ENCODE measurements around the gene KCNC1. TPM values are rescaled to one million over a fixed set of nuclear protein-coding genes. Genes with fewer than 3 reads are reported as not detected.

KCNC1 gene
- total RNA-seq, 1 experiment from 2014 or later, result 0.17 TPM

DNA sequence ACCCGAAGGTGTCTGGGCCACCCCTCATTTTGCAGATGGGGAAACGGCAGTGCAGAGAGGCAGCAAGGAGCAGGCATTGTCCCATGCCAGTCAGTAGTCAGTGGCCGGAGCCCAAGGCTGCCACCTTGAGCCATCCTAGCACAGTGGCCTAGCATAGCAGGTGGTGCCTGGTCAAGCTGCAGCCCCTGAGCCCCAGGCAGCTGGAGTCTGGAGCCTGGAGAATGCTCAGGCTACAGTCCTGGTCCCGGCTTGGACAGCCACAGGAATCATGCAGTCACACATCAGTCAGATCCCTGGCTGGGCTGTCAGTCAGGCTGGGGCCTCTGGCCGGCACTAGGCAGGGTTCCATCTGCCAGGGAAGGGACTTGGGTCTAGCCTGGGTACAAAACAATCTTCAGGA is 18.6 kb downstream of the KCNC1 start:
- no peak for DNase-seq (ENCODE audit: low read depth)

DNA sequence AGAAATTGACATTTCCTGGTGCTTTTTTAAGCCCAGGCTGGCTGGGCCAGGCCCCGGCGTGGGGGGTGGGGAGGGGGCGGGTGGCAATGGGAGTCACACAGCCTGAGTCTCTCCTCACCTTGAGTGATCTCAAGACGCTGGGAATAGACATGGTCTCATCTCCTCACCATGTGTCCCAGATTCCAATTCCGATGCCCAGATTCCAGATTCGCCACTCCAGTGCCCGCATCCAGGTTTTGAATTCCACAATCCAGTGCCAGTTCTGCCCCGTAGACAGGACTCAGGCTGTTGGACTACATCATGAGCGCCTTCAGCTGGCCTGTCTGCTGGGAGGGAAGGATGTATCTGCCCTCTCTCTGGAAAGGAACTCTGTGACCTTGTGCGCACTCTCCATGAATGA is 19.1 kb downstream of the KCNC1 start:
- DNase-seq (ENCODE audit: low read depth), result no peak

DNA sequence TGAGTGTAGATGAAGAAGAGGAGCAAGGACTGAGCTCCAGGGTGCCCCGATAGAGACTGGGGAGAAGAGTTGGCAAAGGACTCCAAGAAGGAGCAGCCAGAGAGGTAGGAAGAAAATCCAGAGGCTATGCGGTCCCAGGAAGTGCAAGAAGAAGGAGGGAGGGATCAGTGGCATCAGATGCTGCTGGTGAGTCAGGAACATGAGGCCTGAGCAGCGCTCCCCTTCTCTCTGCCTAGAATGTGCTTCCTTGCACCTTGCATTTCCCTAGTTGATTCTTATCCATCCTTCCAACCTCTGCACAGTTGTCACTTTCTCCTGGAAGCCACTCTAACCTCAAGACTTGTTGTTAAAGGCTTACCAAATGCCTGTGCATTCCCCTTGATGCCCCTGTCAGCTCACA is 21.3 kb downstream of the KCNC1 start:
- no peak for DNase-seq (ENCODE audit: low read depth)

DNA sequence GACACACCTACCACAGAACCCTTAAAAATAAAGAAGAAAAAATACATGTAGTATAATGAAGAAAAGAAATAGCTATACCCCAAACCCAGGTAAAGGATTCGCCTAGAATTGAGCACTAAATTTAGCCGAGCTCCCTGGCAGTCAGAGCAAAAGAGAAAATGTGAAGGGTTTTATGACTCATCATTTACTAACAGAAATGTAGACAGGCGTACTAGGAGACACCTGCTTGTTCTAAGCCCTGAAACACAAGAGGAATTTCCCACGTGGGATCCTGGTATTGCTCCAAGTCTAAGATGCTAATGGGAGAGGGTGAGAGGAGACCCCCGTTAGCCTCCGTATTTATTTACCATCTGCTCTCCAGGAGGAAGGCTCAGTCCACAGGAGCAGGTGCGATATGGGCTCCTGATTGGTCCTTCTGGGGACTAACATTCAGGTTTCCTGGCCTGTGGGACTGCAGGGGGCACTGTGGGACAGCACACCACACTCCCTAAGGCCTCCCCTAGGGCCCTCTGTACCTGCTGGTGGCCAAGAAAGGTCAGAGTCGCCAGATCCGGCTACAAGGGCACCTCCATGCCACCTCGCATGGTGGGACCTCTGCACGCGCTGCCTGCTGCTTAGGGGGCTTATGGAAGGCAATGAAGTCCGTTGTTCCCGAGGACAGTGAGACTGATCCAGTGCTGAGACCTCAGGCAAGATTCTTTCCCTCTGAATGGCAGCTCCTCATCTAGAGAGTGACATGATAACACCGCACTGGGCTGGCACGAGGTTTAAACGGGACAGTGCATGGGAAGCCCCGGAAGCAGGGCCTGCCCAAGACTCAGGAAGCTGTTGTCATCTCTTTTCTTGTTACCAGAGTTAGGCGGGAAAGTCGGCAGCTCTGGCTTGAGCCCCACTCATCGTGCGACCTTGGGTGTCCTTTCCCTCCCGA is 25.8 kb downstream of the KCNC1 start:
- DNase-seq (ENCODE audit: low read depth), result peak; percentile 15

DNA sequence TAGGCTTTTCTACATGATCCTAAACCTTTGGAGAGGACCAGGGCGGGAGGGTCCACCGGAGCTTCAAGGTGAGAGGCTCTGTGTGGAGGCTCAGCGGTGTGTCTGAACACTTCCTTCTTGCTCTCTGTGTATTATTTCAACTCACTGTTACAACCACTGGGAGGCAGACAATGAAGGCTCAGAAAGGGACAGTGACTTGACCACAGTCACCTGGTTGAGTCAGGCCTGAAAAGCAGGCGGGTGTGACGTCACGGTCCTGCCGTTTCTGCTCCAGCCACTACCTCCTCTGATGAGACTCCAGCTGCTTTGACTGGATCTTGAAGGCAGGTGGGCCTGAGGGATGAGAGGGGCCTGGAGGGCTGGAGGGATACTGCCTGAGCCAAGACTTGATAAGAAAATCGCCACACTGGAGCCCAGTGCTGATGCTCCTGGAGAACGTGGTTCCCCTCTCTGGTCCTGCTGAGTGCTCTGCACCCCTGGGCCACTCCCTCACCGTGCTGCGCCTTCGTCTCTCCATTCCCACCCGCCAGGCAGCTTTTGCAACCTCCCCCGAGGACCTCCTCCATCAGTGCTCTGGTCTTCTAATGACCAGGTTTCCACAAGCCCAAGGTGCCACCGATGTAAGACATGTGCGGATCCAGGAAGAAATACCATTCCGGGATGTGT is 27.9 kb downstream of the KCNC1 start:
- no peak for DNase-seq (ENCODE audit: low read depth)

DNA sequence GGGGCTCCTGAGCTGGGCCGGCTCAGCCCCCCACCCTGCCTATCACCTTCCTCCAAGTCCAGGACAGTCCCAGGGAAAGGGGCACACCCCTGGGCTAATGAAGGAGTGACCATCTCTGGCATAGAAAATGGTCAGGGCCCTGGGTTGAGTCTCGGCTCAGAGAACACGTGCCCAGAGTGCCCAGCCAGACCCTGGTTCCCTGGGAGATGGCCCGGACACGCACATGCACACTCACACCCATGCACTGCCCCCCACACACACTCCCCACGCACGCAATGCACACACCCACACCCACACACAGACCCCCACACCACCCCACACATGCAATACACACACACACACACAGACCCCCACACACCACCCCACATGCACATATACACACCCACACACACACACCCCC is 28.7 kb downstream of the KCNC1 start:
- DNase-seq (ENCODE audit: low read depth), result no peak

DNA sequence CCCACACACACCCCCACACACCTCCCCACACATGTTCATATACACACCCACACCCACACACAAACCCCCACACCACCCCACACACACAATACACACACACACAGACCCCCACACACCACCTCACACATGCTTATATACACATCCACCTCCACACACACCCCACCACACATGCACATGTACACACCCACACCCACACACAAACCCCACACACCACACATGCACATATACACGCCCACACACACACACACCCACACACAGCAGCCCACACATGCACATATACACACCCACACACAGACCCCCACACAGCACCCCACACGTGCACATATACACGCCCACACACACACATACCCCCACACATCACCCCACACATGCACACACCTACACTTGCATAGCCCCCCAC is 29.1 kb downstream of the KCNC1 start:
- DNase-seq (ENCODE audit: low read depth), result no peak

DNA sequence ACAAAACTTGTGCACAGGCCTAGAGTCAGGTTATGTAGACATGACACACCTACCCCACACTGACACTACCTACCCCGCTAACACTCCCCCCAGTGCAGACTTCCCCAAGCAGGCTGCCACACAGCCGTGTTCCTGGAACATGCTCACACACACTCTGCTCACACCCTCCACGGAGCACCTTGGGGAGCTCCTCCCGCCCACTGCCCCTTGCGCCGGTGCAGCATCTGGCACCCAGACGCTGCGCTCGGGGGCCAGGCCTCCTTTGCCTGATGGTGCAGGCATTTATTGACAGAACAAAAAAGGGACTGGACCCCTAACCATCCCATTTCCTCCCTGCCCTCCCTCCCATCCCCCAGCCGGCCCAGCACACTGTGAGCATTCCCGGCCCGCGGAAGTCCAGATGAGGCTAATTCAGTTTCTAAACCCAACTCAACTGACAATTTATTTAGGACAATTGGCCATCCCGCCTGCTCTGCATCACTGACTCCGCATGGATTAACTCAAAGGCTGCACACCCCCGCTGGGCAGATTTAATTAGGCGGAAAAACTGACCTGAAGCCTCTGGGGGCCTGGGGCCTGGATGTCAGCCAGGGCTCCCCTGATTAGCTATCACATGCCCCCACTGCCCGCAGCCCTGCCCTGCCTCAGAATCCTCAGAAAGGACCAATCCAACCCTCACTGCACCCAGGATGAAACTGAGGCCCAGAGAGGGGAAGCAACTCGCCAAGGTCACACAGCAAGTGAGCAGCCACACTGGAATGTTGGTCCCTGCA is 30.1 kb downstream of the KCNC1 start:
- DNase-seq (ENCODE audit: low read depth), result no peak

DNA sequence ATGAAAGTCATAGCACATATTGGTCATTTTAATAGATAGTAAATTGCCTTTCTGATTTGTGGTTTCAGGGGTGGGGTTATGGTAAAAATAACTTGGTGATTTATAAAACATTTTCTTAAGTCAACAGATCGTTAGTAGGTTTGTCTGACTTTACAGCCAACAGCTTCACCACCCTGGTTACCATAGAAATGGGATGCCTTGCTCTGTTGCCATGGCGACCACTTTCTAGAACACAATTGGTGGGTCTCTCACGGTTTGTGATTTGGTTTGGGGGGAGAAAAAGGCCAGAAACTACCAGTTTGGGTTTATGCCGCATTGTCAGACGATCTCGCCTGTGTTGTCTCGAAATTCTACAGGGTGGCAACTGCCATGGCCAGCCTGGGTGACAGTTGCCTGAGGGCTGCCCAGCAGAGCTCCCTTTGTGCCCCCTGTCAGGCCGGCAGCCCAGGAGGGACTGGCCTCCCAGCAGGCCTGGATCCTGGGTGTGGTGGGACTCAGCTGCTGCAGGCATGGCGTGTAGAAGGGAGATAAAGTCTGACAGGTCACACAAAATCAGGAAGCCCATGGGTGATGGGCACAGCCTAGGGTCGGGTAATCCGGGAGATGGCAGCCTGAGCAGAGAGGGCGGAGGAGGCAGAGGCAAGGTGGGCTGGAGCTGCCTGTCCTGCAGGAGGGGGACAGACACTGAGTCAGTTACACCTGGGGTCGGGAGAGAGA is 30.9 kb downstream of the KCNC1 start:
- DNase-seq (ENCODE audit: low read depth), result no peak

DNA sequence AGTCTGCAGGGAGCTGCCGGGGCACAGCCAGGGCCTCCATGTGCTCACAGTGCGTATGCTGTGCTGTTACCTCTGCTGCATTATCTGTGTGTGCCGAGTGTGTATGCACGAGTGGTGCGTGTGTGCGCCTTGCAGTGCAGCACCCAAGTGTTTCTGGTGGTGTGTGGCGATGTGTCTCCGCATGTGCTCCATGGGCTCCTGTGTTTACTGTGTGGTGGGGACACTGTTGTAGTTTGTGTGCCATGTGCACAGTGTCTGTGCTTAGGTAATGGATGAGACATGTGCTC is 31.4 kb downstream of the KCNC1 start:
- DNase-seq (ENCODE audit: low read depth), result no peak

DNA sequence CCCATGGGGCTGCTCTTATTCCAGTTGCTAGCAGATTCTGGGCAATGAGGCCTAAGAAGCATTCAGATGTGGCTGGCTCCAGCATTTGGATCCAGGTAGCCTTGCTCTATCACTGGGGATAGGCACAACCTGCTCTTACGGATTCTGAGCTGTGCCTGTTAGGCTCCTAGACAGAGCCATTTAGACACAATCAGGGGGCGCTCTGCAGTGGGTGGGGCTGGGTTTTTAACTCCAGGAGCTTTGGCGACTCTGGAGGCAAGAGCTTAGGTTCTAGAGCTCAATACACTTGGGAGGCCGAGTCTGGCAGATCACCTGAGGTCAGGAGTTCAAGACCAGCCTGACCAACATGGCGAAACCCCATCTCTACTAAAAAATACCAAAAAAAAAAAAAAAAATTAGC is 32.0 kb downstream of the KCNC1 start:
- DNase-seq (ENCODE audit: low read depth), result no peak

DNA sequence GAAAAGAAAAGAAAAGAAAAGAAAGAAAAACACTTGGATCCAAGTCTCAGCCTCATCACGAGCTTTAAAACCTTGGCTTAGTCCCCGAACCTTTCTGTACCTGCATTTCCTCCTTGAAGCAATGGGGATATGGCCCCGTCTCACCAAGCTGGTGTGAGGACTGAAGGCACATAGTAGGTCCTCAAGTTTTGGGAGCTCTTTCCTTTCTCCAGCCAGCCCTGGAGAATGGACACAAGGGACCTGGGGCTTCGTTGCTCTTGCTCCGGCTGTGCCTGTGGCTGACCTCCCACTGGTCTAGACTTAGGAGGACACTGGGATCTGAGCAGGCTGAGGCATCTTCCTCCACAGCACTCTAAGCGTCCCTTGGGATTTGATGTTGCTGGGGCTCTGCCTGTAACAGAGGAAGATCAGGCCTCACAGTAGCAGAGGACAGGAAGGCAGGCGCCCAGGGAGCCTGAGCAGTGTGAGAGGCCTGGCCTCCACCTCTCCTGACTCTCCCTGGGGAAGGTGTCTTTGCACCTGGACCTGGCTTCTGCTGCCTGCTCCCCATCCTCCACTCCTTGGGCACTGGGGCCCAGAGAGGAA is 32.8 kb downstream of the KCNC1 start:
- DNase-seq (ENCODE audit: low read depth), result peak; percentile 34

DNA sequence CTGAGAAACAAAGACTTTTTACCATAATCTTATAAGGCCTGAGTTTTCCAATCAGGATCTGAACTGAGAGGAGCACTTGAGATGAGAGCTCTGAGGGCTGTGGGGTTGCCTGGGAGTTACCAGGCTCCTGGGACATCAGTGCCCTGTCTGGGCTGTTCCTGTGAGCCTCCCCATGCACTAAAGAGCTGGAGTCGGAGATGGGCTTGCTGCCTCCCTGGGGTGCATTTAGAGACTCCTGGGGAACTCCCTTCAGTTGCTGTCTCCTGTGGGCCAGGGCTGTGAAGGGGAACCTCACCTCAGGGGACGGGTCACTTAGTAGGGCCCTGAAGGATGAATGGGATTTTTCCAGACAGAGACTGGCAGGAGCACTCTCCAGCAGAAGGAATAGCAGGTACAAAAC is 33.3 kb downstream of the KCNC1 start:
- no peak for DNase-seq (ENCODE audit: low read depth)

DNA sequence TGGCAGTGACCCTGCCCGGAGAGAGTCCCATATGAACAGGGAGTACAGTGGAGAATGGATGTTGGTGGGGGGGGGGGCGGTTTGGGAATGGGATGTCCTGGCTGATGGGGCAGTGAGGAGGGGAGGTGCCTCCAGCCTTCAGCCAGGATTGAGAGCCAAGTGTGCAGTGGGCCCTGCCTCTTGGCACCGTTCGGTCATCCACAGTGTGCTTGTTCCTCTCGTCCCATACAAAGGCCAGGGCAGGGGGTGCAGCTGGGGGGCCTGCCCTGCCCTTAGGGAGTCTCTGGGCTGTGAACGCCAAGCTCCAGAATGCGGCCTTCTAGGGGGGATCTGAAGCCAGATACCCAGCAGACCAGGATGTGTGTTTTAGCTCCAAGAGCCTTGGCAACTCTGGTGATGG is 34.0 kb downstream of the KCNC1 start:
- no peak for DNase-seq (ENCODE audit: low read depth)

DNA sequence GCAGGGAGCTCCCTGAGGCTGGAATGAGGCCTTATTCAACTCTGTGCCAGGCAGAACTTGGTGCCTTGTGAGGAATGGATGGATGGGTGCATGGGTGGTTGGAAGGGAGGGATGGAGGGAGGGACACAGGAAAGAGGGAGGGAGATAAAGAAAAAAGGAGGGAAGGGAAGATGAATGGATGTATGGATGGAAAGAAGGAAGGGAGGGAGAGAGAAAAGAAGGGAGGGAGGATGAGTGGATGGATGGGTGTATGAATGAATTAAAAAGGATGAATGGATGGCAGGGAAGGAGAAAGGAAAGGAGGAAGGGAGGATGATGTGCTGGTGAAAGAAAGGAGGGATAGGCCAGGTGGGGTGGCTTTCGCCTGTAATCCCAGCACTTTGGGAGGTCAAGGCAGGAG is 34.6 kb downstream of the KCNC1 start:
- DNase-seq (ENCODE audit: low read depth), result no peak

DNA sequence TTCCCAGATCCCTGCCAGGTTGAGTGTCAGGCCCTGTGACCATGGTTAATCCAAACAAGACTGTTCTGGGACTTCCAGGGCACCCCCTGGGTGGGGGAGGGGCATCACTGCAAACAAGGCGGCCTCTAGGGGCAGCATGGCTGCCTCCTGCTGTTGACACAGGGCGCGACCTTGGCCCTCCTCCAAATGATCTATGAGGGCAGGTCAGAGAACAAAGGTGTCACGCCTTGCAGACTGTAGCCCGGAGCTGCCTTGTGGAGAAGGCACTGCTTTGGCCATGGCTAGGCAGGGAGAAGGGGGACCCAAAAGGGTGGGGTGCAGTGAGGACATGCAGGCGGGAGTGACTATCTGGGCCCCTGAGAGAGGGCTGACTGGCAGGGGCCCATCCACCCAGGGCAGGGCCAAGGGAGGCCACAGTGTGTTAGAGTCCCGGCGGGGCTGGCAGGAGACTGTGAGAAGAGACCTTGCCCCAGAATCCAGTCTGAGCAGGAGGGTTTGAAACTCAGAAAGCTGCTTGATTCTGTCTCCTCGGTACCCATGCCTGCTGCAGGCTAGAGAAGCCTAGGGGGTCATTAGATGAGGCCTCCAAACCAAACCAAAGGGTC is 35.6 kb downstream of the KCNC1 start:
- no peak for DNase-seq (ENCODE audit: low read depth)

DNA sequence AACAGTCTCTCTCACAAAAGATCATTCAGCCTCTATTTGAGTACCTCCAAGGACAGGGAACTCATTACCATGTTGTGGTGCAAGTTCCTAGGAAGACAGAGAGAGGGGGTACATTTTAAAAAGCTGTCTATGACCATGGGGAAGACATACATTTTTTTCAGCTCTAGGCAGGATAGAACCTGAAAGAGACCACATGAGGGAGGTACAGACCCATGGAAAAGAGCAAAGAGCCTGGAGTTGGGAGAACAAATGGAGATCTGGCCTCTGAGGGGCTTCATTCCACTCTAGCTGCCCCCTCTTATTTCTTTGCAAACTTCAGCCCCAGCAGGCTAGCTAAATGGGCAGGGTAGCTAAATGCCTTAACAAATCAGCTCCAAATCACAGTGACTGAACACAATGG is 36.3 kb downstream of the KCNC1 start:
- no peak for DNase-seq (ENCODE audit: low read depth)

DNA sequence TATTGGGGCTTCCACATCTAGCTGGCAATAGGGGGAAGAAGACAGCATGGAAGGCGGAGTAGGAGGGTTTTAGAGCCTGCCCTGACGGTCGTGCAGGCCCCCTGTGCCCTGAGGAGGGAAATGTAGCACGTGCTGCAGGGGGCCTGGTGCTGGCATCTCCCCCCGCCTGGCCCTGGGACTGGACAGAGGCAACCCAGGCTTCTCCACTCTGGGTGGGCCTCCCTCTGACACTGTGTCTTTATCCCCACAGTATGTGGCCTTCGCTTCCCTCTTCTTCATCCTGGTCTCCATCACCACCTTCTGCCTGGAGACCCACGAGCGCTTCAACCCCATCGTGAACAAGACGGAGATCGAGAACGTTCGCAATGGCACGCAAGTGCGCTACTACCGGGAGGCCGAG is 36.8 kb downstream of the KCNC1 start:
- DNase-seq (ENCODE audit: low read depth), result no peak

DNA sequence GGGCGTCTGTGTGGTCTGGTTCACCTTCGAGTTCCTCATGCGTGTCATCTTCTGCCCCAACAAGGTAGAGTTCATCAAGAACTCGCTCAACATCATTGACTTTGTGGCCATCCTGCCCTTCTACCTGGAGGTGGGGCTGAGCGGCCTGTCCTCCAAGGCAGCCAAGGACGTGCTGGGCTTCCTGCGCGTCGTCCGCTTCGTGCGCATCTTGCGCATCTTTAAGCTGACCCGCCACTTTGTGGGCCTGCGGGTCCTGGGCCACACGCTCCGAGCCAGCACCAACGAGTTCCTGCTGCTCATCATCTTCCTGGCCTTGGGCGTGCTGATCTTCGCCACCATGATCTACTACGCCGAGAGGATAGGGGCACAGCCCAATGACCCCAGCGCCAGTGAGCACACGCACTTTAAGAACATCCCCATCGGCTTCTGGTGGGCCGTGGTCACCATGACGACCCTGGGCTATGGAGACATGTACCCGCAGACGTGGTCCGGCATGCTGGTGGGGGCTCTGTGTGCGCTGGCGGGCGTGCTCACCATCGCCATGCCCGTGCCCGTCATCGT is 37.3 kb downstream of the KCNC1 start:
- DNase-seq (ENCODE audit: low read depth), result no peak

DNA sequence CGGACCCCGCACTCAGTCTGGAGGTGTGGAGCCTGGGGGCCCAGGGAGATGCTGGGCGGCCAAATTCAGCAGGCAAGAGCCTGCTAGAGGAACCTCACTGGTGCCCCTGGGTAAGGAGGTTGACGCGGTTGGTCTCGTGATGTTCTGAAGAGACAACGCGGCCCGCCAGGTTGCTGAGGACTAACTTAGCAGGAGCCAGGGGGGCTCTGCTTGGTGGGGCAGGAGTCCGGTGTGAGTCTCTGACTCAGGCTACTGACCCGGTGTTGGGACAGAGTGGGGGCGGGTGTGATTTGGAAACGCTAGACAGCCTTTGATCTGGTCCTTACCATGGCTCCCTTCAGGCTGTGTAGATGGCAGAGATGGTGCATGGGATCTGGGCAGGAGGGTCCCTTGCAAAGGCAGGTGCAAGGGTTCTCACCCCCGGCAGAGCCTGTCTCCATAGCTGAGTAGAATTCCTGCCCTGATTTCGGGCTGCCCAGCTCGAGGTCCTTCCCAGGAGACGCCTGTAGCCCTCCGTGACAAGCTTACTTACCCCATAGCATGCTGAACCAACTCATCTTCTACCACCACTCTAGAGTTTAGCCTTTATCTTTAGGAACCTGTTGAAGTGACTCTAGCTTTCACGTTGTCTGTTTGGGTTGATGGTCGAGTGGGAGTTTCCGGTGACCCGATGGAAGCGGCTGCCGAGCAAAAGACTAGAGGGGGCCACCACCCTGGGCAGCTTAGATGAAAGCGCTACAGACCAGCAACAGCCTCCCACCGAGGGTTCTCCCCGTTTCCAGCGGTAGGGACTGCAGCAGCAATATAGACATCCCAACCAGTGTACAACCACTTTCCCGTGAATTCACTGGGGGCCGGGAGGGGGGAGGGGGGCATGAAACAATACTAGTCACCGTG is 38.4 kb downstream of the KCNC1 start:
- DNase-seq (ENCODE audit: low read depth), result no peak
